HG03097 (cell line): ENCODE results near the gene FAM83G.
A peak's percentile ranks its signal among the peaks of the same experiment; 100 is the strongest.
"Not testable (repeated sequence)": the region's sequence is repeated elsewhere in the genome, so short reads cannot be mapped to it uniquely, and the experiment has no call there.

Experiments used
- ATAC-seq: cut with Tn5 transposase; IDR thresholded peaks from one replicate; pipeline ENCODE4 v1.9.1; 2021; ENCODE audit not compliant: unreplicated experiment, low FRiP score

Gene FAM83G

GRCh38 chr17:18933102-18934058 lies 71.2 kb downstream of the FAM83G start:
- ATAC-seq = no peak

- no peak for ATAC-seq
These were observed 72.1 kb downstream of the FAM83G start for GRCh38 chr17:18932360-18933055.

- ATAC-seq = no peak
These were observed 75.9 kb downstream of the FAM83G start for GRCh38 chr17:18928628-18929125.

- no peak for ATAC-seq
These were observed 79.4 kb downstream of the FAM83G start for GRCh38 chr17:18925187-18925586.

GRCh38 chr17:18922596-18922995 lies 82.0 kb downstream of the FAM83G start:
- not testable (repeated sequence) for ATAC-seq

- ATAC-seq = peak; percentile 62
These were observed 82.6 kb downstream of the FAM83G start for GRCh38 chr17:18921912-18922451.

GRCh38 chr17:18921485-18921884 lies 83.1 kb downstream of the FAM83G start:
- peak; percentile 7 for ATAC-seq

- ATAC-seq = peak; percentile 38
These were observed 83.6 kb downstream of the FAM83G start for GRCh38 chr17:18920911-18921441.

- ATAC-seq = no peak
These were observed 84.6 kb downstream of the FAM83G start for GRCh38 chr17:18919963-18920362.
